ENCODE results near the gene DKK3. TPM values are rescaled to one million over a fixed set of nuclear protein-coding genes. Genes with fewer than 3 reads are reported as not detected.

Gene DKK3
- total RNA-seq, 1 donor from 2014 or later = 36.3 TPM

DNA sequence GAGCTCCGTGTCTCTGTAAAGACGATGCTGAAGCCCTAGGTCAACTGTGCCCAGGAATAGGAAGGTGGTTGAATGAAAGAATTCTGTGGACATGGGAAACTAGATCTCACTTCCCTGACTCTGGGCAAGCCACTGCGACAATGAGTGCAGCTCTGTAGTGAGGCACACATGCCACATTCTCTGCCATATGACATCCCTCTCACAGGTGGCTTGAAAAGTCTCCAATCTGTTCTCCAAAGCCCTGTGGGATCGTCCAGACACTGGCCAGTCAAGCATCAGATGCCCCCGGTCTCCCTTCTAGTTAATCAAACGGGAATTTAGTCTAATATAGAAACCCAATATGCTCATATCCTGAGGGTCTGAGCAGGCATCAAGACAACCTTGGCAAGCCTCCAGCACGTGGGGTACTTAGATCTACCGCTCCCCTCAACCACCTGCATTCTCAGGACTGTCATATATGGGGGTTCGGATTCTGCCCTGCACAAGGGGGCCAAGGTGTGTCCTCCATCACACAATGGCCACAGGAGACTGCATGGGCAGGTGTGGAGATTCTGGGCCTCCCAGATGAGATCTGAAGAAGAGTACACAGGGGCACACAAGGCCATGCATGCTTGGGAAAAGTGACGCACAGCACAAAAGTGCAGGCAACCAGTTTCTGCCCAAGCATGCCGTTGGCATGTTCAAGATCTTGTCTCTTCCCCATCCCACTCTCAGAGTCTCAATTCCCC, 11.9 kb downstream of the DKK3 start:
- H3K9me3 Mint-ChIP-seq = no peaks in the 10 kb centered on the region
- peaks cover 10% of the 10 kb centered on the region for H3K36me3 Mint-ChIP-seq
- H3K27me3 Mint-ChIP-seq = no peaks in the 10 kb centered on the region
- DNase-seq (ENCODE audit: extremely low spot score, unreplicated experiment) = peak; percentile 40
- TF ChIP-seq, protein P1, sequence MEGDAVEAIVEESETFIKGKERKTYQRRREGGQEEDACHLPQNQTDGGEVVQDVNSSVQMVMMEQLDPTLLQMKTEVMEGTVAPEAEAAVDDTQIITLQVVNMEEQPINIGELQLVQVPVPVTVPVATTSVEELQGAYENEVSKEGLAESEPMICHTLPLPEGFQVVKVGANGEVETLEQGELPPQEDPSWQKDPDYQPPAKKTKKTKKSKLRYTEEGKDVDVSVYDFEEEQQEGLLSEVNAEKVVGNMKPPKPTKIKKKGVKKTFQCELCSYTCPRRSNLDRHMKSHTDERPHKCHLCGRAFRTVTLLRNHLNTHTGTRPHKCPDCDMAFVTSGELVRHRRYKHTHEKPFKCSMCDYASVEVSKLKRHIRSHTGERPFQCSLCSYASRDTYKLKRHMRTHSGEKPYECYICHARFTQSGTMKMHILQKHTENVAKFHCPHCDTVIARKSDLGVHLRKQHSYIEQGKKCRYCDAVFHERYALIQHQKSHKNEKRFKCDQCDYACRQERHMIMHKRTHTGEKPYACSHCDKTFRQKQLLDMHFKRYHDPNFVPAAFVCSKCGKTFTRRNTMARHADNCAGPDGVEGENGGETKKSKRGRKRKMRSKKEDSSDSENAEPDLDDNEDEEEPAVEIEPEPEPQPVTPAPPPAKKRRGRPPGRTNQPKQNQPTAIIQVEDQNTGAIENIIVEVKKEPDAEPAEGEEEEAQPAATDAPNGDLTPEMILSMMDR (conservative IDR thresholded peaks at IDR 0.05) = no peak
- H3K27ac Mint-ChIP-seq = no peak overlapping the region
- no peak overlapping the region for H3K4me3 Mint-ChIP-seq
- H3K4me1 Mint-ChIP-seq (ENCODE audit: unreplicated experiment) = peaks cover 30% of the 10 kb centered on the region

DNA sequence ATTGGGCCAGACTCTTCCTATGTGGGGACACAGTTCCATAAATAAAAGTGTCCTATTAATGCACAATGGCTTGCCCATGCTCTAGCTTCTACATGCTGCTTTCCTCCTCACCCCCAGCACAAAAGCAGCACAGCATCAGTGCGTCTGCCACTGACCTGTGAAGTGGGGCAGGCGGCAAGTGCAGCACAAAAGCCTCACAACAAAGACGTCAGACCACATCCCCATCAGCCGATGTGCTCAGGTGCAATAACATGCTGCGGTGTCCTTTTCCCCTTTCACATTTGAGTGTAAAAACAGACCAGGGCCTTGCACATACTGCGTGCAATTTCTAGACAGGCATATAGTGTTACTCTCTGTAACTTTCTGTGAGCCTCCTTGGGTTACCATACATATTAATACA, 12.8 kb downstream of the DKK3 start:
- Mint-ChIP-seq H3K27ac (peak overlapping the region; percentile 67), H3K36me3 (peaks cover 10% of the 10 kb centered on the region), H3K4me3 (no peak overlapping the region), H3K9me3 (no peaks in the 10 kb centered on the region), H3K4me1 (ENCODE audit: unreplicated experiment) (peaks cover 33% of the 10 kb centered on the region), H3K27me3 (no peaks in the 10 kb centered on the region)
- TF ChIP-seq, protein P1 (conservative IDR thresholded peaks at IDR 0.05) = no peak
- peak; percentile 37 for DNase-seq (ENCODE audit: extremely low spot score, unreplicated experiment)

DNA sequence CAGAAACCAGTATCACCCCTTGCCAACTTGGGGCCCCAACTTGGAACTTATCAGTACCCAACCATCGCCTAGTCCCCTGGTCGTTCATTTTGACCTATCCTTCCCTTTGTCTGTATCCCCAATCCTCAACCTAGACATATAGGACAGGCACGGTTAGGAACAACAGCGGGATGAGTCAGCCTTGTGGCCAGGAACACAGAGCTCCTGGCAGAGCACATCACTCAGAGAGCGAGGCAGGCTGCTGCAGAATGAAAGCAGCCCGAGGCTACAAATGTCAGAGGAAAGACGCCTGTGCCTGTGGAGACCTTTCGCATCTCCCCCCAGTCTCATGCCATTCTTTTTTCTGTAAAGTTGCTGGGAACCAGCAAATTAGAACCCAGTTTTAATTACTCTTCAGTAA, 14.6 kb downstream of the DKK3 start:
- peak overlapping the region; percentile 56 for H3K4me3 Mint-ChIP-seq
- peaks cover 13% of the 10 kb centered on the region for H3K36me3 Mint-ChIP-seq
- H3K4me1 Mint-ChIP-seq (ENCODE audit: unreplicated experiment) = peaks cover 37% of the 10 kb centered on the region
- TF ChIP-seq, protein P1 (conservative IDR thresholded peaks at IDR 0.05) = no peak
- DNase-seq (ENCODE audit: extremely low spot score, unreplicated experiment) = peak; percentile 34
- H3K9me3 Mint-ChIP-seq = no peaks in the 10 kb centered on the region
- H3K27me3 Mint-ChIP-seq = no peaks in the 10 kb centered on the region
- no peak overlapping the region for H3K27ac Mint-ChIP-seq

DNA sequence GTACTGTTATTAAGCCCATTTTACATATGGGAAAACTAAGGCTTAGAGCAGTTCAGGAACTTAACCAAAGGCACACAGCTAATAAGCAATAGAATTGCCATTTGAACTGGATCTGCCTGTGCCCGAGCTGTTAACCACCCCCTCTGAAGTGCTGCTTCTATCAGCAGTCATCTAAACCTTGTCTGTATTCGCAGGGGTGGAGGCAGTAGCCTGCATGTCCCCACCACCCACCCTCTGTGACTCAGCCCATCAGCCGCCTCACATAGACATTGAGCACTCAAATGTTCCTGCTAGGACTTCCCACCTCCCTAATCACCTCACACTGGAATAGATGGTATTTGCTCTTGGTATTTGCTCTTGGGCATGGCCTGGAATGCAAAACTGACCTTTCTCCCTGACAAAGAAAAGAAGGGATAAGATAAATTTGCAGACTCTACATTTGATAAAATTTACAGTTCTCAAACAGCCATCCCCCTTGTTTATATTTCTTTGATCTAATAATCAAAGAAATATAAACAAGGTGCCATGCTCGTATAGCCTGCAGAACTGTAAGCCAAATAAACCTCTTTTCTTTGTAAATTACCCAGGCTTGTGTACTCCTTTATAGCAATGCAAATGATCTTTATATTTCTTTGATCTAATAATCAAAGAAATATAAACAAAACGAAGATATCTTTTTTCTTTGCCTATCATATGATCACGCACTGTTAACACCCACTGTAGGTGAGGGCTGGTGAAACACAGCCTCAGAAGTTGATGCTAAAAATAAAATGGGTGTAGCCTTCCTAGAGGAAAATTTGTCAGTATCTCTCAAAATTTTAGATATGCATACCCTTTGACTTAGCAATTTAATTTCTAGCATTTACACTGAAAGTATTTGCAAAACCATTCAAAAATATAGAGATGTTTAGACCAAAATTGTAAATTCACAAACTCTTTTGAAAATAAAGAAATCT, 15.9 kb downstream of the DKK3 start:
- no peak overlapping the region for H3K27ac Mint-ChIP-seq
- TF ChIP-seq, protein P1 (conservative IDR thresholded peaks at IDR 0.05) = no peak
- H3K4me3 Mint-ChIP-seq = no peak overlapping the region
- DNase-seq (ENCODE audit: extremely low spot score, unreplicated experiment) = peak; percentile 25
- no peaks in the 10 kb centered on the region for H3K9me3 Mint-ChIP-seq
- H3K27me3 Mint-ChIP-seq = no peaks in the 10 kb centered on the region
- peaks cover 44% of the 10 kb centered on the region for H3K4me1 Mint-ChIP-seq (ENCODE audit: unreplicated experiment)
- peaks cover 13% of the 10 kb centered on the region for H3K36me3 Mint-ChIP-seq

DNA sequence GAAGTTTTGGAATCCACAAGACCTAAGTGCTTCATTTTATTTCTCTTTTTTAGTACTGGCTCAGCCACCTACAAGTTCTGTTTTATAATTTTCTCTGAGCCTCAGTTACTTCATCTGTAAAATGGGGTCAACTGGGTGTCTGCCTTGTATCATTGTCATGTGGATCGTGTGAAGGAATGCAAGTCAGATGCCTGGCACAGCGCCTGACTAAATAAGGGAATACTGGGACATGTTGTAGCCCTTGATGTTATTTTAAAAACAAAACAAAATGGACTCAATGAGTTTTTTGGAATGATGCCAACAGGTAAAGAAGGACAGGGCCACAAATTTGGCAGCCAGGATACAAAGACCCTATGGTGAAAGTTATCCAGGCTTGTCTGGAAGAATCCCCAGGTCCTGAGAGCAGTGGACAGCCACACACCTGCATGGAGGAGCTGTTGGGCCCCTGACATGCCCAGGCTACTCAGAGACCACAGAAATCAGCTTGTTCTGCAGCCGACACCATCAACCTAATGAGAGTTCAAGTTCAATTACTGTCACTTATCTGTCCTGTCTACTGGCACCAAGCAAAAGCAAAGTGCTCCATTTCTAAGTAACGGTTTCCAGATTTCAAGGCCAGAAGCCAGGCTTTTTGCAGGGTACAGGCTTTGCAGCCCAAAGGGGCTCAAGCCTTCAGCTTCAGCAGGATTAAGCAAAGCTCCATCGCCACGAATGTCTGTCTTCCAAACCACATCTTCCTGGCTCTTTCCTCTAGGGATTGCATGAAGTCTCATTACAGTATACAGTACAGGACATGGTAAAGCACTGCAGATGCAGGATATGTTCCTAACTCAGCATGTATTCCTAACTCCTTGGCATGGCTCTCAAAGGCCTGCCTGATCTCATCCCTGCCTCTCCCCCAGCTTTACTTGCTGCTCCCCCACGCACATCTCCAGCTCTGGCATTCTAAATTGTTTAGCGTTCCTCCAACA, 18.4 kb downstream of the DKK3 start:
- peaks cover 28% of the 10 kb centered on the region for H3K4me1 Mint-ChIP-seq (ENCODE audit: unreplicated experiment)
- H3K27ac Mint-ChIP-seq = no peak overlapping the region
- H3K27me3 Mint-ChIP-seq = no peaks in the 10 kb centered on the region
- TF ChIP-seq, protein P1 (conservative IDR thresholded peaks at IDR 0.05) = no peak
- H3K9me3 Mint-ChIP-seq = no peaks in the 10 kb centered on the region
- H3K4me3 Mint-ChIP-seq = no peak overlapping the region
- H3K36me3 Mint-ChIP-seq = peaks cover 10% of the 10 kb centered on the region
- DNase-seq (ENCODE audit: extremely low spot score, unreplicated experiment) = peak; percentile 16

Measured in type B pancreatic cell (in vitro differentiated cells).